Nephron (organoid): ENCODE results near the gene BABAM2.
"Not testable (repeated sequence)": the region's sequence is repeated elsewhere in the genome, so short reads cannot be mapped to it uniquely, and the experiment has no call there.

Experiments used
- H3K27ac Mint-ChIP-seq, 3 experiments: 2 replicates each; pipeline ENCODE4 v1.8.0; 2020; ENCODE audit warnings: mixed read lengths in 3 of 3, mild to moderate bottlenecking in 2 of 3, moderate library complexity in 1 of 3
- H3K27me3 Mint-ChIP-seq: 2 replicates; pipeline ENCODE4 v1.8.0; 2021; ENCODE audit warnings: low read depth, mild to moderate bottlenecking, moderate library complexity, mixed read lengths
- H3K36me3 Mint-ChIP-seq: 2 replicates; pipeline ENCODE4 v1.8.0; 2020; ENCODE audit warnings: low read depth, mixed read lengths
- H3K4me1 Mint-ChIP-seq: 2 replicates; pipeline ENCODE4 v1.8.0; 2020; ENCODE audit warnings: mixed read lengths
- H3K4me3 Mint-ChIP-seq, 3 experiments: 2 replicates each; pipeline ENCODE4 v1.8.0; 2020; ENCODE audit warnings: mild to moderate bottlenecking in 3 of 3, mixed read lengths in 3 of 3, moderate library complexity in 2 of 3
- H3K9me3 Mint-ChIP-seq: 2 replicates; pipeline ENCODE4 v1.8.0; 2020; ENCODE audit warnings: mixed read lengths
- TF ChIP-seq, protein P1 (sequence below), 3 experiments: fragments of 200-600 bp; sonication (generic); IDR thresholded peaks; one replicate each; pipeline ENCODE4 v1.5.0; 2021; ENCODE audit warnings: antibody characterized with exemption in 3 of 3; ENCODE audit not compliant: unreplicated experiment in 3 of 3

BABAM2 gene

DNA sequence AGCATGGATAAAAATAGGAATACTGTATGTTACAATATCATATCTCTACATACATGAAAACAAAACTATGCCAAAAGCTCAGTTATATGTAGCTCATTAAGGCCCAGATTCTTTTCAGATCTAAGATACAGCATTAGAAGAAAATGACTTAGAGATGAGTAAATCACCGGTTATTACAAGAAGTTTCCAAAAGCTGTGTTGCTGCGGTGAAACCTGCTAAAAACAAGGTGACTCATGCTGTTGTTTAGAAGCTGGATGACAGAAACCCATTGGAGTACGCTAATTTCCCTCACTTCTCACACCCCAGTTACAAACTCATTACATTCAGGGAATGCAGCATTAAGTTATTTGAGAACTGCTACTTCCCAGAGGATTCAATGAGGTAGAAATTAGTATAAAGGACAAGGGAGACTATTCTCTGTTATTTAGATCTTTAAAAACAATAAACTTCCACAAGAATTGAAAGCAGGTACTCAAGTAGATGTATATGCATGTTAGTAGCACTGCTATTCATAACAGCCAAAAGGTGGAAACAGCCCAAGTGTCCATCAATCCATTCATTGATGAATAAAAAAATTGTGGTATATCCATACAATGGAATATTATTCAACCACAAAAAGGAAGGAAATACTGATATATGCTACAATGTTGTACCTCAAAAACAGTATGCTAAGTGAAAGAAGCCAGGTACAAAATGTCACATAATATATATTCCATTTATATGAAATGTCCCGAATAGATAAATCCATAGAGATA is 32.9 kb upstream of the BABAM2 start:
- TF ChIP-seq, protein P1, sequence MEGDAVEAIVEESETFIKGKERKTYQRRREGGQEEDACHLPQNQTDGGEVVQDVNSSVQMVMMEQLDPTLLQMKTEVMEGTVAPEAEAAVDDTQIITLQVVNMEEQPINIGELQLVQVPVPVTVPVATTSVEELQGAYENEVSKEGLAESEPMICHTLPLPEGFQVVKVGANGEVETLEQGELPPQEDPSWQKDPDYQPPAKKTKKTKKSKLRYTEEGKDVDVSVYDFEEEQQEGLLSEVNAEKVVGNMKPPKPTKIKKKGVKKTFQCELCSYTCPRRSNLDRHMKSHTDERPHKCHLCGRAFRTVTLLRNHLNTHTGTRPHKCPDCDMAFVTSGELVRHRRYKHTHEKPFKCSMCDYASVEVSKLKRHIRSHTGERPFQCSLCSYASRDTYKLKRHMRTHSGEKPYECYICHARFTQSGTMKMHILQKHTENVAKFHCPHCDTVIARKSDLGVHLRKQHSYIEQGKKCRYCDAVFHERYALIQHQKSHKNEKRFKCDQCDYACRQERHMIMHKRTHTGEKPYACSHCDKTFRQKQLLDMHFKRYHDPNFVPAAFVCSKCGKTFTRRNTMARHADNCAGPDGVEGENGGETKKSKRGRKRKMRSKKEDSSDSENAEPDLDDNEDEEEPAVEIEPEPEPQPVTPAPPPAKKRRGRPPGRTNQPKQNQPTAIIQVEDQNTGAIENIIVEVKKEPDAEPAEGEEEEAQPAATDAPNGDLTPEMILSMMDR (IDR thresholded peaks at IDR 0.05; ENCODE audit: unreplicated experiment in 3 of 3), result no peak
- Mint-ChIP-seq H3K27ac (no peak overlapping the region), H3K27me3 (no peaks in the 10 kb centered on the region), H3K9me3 (peaks cover 17% of the 10 kb centered on the region), H3K36me3 (peaks cover 18% of the 10 kb centered on the region), H3K4me1 (peaks cover 6% of the 10 kb centered on the region), H3K4me3 (no peak overlapping the region)

DNA sequence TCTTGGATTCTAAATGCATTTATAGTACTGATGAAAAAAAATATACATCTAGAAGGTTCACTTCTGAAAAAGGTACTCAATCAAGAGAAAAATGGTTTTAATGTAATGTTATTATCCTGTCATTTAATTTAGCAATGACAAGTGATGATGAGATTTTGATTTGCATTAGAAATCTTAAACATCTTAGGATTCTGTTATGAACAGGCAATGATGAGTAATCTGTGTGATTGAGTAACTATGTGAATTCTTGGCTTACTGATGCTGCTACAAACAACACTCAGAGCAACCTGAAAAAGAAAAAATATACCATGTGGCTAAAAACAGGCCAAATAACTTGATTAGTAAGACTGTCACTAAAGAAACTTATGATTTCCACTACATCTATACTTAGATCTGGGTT is 30.4 kb upstream of the BABAM2 start:
- Mint-ChIP-seq H3K36me3 (peaks cover 14% of the 10 kb centered on the region), H3K27ac (no peak overlapping the region), H3K27me3 (no peaks in the 10 kb centered on the region), H3K4me3 (no peak overlapping the region), H3K9me3 (peaks cover 13% of the 10 kb centered on the region), H3K4me1 (peaks cover 6% of the 10 kb centered on the region)
- TF ChIP-seq, protein P1 (IDR thresholded peaks at IDR 0.05; ENCODE audit: unreplicated experiment in 3 of 3), result no peak

DNA sequence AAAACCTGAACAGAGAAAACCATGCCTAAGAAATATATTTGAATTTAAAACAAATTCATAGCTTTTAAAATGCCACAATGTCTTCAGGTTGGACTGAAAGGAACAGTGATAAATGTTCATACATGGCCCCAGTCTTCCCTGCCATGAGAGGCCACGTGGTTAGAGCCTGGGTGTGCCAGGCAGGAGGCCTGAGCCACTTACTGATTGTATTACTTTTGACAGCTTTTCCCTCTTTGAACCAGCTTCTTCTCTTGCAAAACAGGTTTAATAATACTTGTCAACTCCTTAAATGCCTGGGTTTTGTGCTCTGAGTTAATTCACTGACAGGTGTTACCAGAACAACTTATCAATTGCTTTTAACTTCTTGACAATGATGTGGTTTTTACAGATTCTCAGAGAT is 27.4 kb upstream of the BABAM2 start:
- TF ChIP-seq, protein P1 (IDR thresholded peaks at IDR 0.05; ENCODE audit: unreplicated experiment in 3 of 3), result no peak
- no peak overlapping the region for H3K27ac Mint-ChIP-seq
- no peaks in the 10 kb centered on the region for H3K4me1 Mint-ChIP-seq
- H3K27me3 Mint-ChIP-seq, result no peaks in the 10 kb centered on the region
- no peaks in the 10 kb centered on the region for H3K36me3 Mint-ChIP-seq
- peaks cover 2% of the 10 kb centered on the region for H3K9me3 Mint-ChIP-seq
- no peak overlapping the region for H3K4me3 Mint-ChIP-seq

DNA sequence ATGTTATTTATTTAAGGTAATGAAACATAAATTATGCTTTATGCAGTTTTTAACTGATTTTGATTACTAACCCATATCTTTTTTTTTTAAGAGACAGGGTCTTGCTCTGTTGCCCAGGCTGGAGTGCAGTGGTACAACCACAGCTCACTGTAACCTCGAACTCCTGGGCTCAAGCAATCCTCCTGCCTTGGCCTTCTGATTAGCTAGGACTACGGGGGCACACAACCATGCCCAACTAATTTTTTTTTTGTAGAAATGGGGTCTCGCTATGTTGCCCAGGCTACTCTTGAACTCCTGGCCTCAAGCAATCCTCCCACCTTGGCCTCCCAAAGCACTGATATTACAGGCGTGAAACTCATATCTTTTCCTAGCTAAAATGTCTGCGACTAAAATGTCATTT is 26.6 kb upstream of the BABAM2 start:
- H3K4me3 Mint-ChIP-seq, H3K36me3 Mint-ChIP-seq, H3K27ac Mint-ChIP-seq, H3K27me3 Mint-ChIP-seq, H3K9me3 Mint-ChIP-seq, H3K4me1 Mint-ChIP-seq: not testable (repeated sequence)

DNA sequence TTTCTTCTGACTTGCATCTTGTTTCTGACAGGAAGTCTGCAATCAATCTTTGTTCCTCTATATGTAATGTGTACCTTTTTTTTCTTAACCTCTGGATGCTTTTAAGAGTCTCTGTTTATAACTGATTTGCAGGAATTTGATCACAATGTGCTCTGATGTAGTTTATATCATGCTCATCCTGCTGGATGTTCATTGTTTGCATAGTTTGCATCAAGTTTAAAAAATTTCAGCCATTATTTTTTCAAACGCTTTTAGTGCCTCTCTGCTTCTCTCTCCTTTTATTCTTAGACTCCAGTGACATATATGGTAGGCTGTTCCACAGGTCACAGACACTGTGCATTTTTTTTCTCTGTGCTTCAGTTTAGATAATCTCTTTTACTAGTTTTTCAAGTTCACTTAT is 24.3 kb upstream of the BABAM2 start:
- H3K27me3 Mint-ChIP-seq, result no peaks in the 10 kb centered on the region
- TF ChIP-seq, protein P1 (IDR thresholded peaks at IDR 0.05; ENCODE audit: unreplicated experiment in 3 of 3), result no peak

DNA sequence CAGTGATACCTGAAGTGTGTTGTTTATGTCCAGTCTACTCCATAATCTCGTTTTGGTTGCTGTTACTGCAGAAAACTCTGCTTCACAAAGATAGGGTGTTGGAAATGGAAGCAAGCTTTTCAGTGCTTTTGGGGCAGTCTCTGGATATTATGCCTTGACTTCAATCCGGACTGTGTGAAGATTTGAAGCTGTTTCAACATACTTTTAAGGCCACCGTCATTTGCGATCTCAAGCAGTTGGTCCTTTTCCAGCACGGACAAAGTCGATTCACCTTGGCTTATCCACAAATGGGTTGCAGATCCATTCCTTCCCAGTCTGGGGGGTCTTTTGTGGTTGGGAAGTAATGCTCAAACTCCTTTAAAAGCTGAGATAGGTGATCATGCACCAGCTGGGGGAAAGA is 20.8 kb upstream of the BABAM2 start:
- Mint-ChIP-seq H3K4me3 (no peak overlapping the region), H3K27ac (no peak overlapping the region), H3K36me3 (no peaks in the 10 kb centered on the region), H3K4me1 (peaks cover 14% of the 10 kb centered on the region), H3K27me3 (no peaks in the 10 kb centered on the region), H3K9me3 (no peaks in the 10 kb centered on the region)
- TF ChIP-seq, protein P1 (IDR thresholded peaks at IDR 0.05; ENCODE audit: unreplicated experiment in 3 of 3), result no peak

More for the DNA sequence above, 24.3 kb upstream of the BABAM2 start:
- peak overlapping the region in 1 of 3 experiments; percentile 43 for H3K27ac Mint-ChIP-seq
- H3K36me3 Mint-ChIP-seq, result no peaks in the 10 kb centered on the region
- no peak overlapping the region for H3K4me3 Mint-ChIP-seq
- H3K4me1 Mint-ChIP-seq, result no peaks in the 10 kb centered on the region
- no peaks in the 10 kb centered on the region for H3K9me3 Mint-ChIP-seq
